ENCODE data around the gene PARP4.
"Not testable (repeated sequence)": the region's sequence is repeated elsewhere in the genome, so short reads cannot be mapped to it uniquely, and the experiment has no call there.

GRCh38 chr13:24444851-24445250, 67.7 kb downstream of the PARP4 start:
- not testable (repeated sequence) for TF ChIP-seq EZH2 (IDR thresholded peaks at IDR 0.05; ENCODE audit: insufficient read depth, poor library complexity, severe bottlenecking); EZH2phosphoT487 (IDR thresholded peaks at IDR 0.05; ENCODE audit: insufficient read depth, low read depth)
